ENCODE measurements around the gene STMN3. TPM values are rescaled to one million over a fixed set of nuclear protein-coding genes. Genes with fewer than 3 reads are reported as not detected.

Gene STMN3
- polyA plus RNA-seq (2011; rRNA removed) (21.8 and 26.9 TPM in 2 replicates), polyA minus RNA-seq (2011; rRNA and poly(A)+ RNA removed) (11.3 and 13.3 TPM in 2 replicates)

- Histone ChIP-seq H3K27me3 (ENCODE audit: control insufficient read depth, insufficient read depth, low read length) (no peaks in the 10 kb centered on the region), H3K4me3 (ENCODE audit: low read depth, low read length) (peak within 1 kb of the TSS; percentile 70), H3K9me3 (ENCODE audit: control insufficient read depth, insufficient read depth, low read length) (no peaks in the 10 kb centered on the region; the same call in 1 of the 2 replicates), H3K27ac (ENCODE audit: low read depth, low read length) (no peak within 1 kb of the TSS)
- no peak for TF ChIP-seq CTCF (IDR thresholded peaks at IDR 0.05; ENCODE audit: low read depth, low read length)
- ChIA-PET CTCF (interaction anchor here (0.6 kb wide), 1 partner anchor 327 kb away, joined by 3 read pairs; no protein-coding TSS in a partner anchor), POLR2A (interaction anchor here (0.6 to 1.0 kb wide), 6 partner anchors 8 to 86 kb away, joined by 3 to 4 read pairs (median 3); partner anchors contain the start of gene GMEB2)
- DNase-seq (ENCODE audit: low read depth, low spot score), result peak; percentile 73
These were observed at the start of gene STMN3 for GRCh38 chr20:63653041-63653973. Gene STMN3 (minus strand): TSS chr20:63653424. CDS start chr20:63653345, 79 bp downstream.

- ChIA-PET POLR2A (no interaction called here), CTCF (no interaction called here)
- Histone ChIP-seq H3K9me3 (ENCODE audit: control insufficient read depth, insufficient read depth, low read length) (no peaks in the 10 kb centered on the region; the same call in 1 of the 2 replicates), H3K27me3 (ENCODE audit: control insufficient read depth, insufficient read depth, low read length) (no peaks in the 10 kb centered on the region), H3K4me3 (ENCODE audit: low read depth, low read length) (no peak overlapping the region), H3K27ac (ENCODE audit: low read depth, low read length) (no peak overlapping the region)
- no peak for TF ChIP-seq CTCF (IDR thresholded peaks at IDR 0.05; ENCODE audit: low read depth, low read length)
- DNase-seq (ENCODE audit: low read depth, low spot score), result no peak
These were observed 48.9 kb upstream of the STMN3 start for GRCh38 chr20:63702036-63702665.

GRCh38 chr20:63701329-63702035, 48.3 kb upstream of the STMN3 start:
- no peak overlapping the region for H3K4me3 ChIP-seq (ENCODE audit: low read depth, low read length)
- no peak overlapping the region for H3K27ac ChIP-seq (ENCODE audit: low read depth, low read length)
- TF ChIP-seq CTCF (IDR thresholded peaks at IDR 0.05; ENCODE audit: low read depth, low read length), result no peak
- no peak for DNase-seq (ENCODE audit: low read depth, low spot score)
- no peaks in the 10 kb centered on the region for H3K27me3 ChIP-seq (ENCODE audit: control insufficient read depth, insufficient read depth, low read length)
- H3K9me3 ChIP-seq (ENCODE audit: control insufficient read depth, insufficient read depth, low read length), result no peaks in the 10 kb centered on the region; the same call in 1 of the 2 replicates
- ChIA-PET CTCF (no interaction called here), POLR2A (interaction anchor here (0.9 kb wide), 1 partner anchor 39 kb away, joined by 3 read pairs; no protein-coding TSS in a partner anchor)

GRCh38 chr20:63701051-63701328, 47.8 kb upstream of the STMN3 start:
- no peak overlapping the region for H3K4me3 ChIP-seq (ENCODE audit: low read depth, low read length)
- H3K27me3 ChIP-seq (ENCODE audit: control insufficient read depth, insufficient read depth, low read length), result no peaks in the 10 kb centered on the region
- no peak for TF ChIP-seq CTCF (IDR thresholded peaks at IDR 0.05; ENCODE audit: low read depth, low read length)
- ChIA-PET CTCF (no interaction called here), POLR2A (interaction anchor here (0.9 kb wide), 1 partner anchor 40 kb away, joined by 3 read pairs; no protein-coding TSS in a partner anchor)
- no peak for DNase-seq (ENCODE audit: low read depth, low spot score)
- H3K27ac ChIP-seq (ENCODE audit: low read depth, low read length), result no peak overlapping the region
- H3K9me3 ChIP-seq (ENCODE audit: control insufficient read depth, insufficient read depth, low read length), result no peaks in the 10 kb centered on the region; the same call in 1 of the 2 replicates
